HG02610 (cell line): ENCODE measurements around the gene SLC23A3.

Experiments
- ATAC-seq: cut with Tn5 transposase; IDR thresholded peaks from one replicate; pipeline ENCODE4 v1.9.1; 2021; ENCODE audit warnings: mild to moderate bottlenecking, moderate library complexity; ENCODE audit not compliant: unreplicated experiment

Gene SLC23A3

GRCh38 chr2:219169930-219170654 lies at the start of gene SLC23A3:
Gene SLC23A3, minus strand, starts transcription at chr2:219170029. Its CDS starts 45 bp downstream, at chr2:219169984.
- ATAC-seq: no peak

GRCh38 chr2:219218732-219219701 lies 49.2 kb upstream of the SLC23A3 start, which contains the start of gene ABCB6:
Gene ABCB6, minus strand, starts transcription at chr2:219218958. Its CDS starts 285 bp downstream, at chr2:219218673.
- peak; percentile 78 for ATAC-seq

- ATAC-seq: no peak
Measured at GRCh38 chr2:219218217-219218731, 48.4 kb upstream of the SLC23A3 start.

- no peak for ATAC-seq
Measured at GRCh38 chr2:219216535-219216915, 46.7 kb upstream of the SLC23A3 start.

- ATAC-seq: no peak
Measured at GRCh38 chr2:219215871-219216534, 46.2 kb upstream of the SLC23A3 start.

- no peak for ATAC-seq
Measured at GRCh38 chr2:219214786-219215185, 45.0 kb upstream of the SLC23A3 start.

GRCh38 chr2:219214141-219214540 lies 44.3 kb upstream of the SLC23A3 start:
- ATAC-seq: no peak

- ATAC-seq: no peak
Measured at GRCh38 chr2:219213486-219214071, 43.8 kb upstream of the SLC23A3 start.

- no peak for ATAC-seq
Measured at GRCh38 chr2:219213026-219213415, 43.2 kb upstream of the SLC23A3 start.

GRCh38 chr2:219210886-219211362 lies 41.1 kb upstream of the SLC23A3 start:
- ATAC-seq: no peak

- ATAC-seq: no peak
Measured at GRCh38 chr2:219210196-219210885, 40.5 kb upstream of the SLC23A3 start.

- ATAC-seq: no peak
Measured at GRCh38 chr2:219209236-219210195, 39.7 kb upstream of the SLC23A3 start.

- no peak for ATAC-seq
Measured at GRCh38 chr2:219207884-219208740, 38.3 kb upstream of the SLC23A3 start.

GRCh38 chr2:219207134-219207883 lies 37.5 kb upstream of the SLC23A3 start:
- no peak for ATAC-seq

- ATAC-seq: peak; percentile 98
Measured at GRCh38 chr2:219206328-219207133, 36.7 kb upstream of the SLC23A3 start, which contains the start of gene ZFAND2B. Gene ZFAND2B, plus strand, starts transcription at chr2:219206782. Its CDS starts 206 bp downstream, at chr2:219206988.

GRCh38 chr2:219205981-219206327 lies 36.1 kb upstream of the SLC23A3 start:
- ATAC-seq: no peak
